ENCODE measurements around the gene HGF. TPM values are rescaled to one million over a fixed set of nuclear protein-coding genes. Genes with fewer than 3 reads are reported as not detected.

HGF gene
- total and polyA plus RNA-seq, 2 of the 8 experiments (the other 6 are each of a cell fraction or from before 2014, with no cell fraction given), result 0.05 to 0.60 TPM

GRCh38 chr7:81802251-81802650 is 32.4 kb upstream of the HGF start:
- H3K27ac ChIP-seq (ENCODE audit: low read depth, low read length), result no peak overlapping the region
- H4K8ac ChIP-seq (ENCODE audit: extremely low read depth, insufficient read depth, low read length), result no peak overlapping the region
- H3K36me3 ChIP-seq (ENCODE audit: control insufficient read depth in 2 of 4, insufficient read depth in 4 of 4, low read length in 3 of 4), result no peaks in the 10 kb centered on the region
- no peak overlapping the region for H3K4me3 ChIP-seq (ENCODE audit: extremely low read depth in 1 of 4, insufficient read depth in 2 of 4, low read depth in 3 of 4, low read length in 4 of 4)
- no peak overlapping the region for H3K56ac ChIP-seq (replicated peaks; ENCODE audit: insufficient read length, low read depth, low read length)
- no peak overlapping the region for H2BK120ac ChIP-seq (replicated peaks; ENCODE audit: low read depth, low read length)
- TF ChIP-seq E2F6 (IDR thresholded peaks at IDR 0.05) (no peak), POLR2AphosphoS5 (IDR thresholded peaks at IDR 0.05; ENCODE audit: low read depth, low read length) (no peak), GABPA (IDR thresholded peaks at IDR 0.05; ENCODE audit: borderline replicate concordance, insufficient read depth, low read length) (no peak), JUND (IDR thresholded peaks at IDR 0.05; ENCODE audit: low read length) (no peak), ATF3 (IDR thresholded peaks at IDR 0.05; ENCODE audit: insufficient read depth, low read depth, low read length) (no peak), CTCF (IDR thresholded peaks at IDR 0.05; ENCODE audit: control extremely low read depth in 1 of 3, insufficient read depth in 1 of 3, low read depth in 1 of 3, low read length in 3 of 3) (no peak)
- no peaks in the 10 kb centered on the region for H3K27me3 ChIP-seq (replicated peaks in 1 of 4; ENCODE audit: control insufficient read depth in 3 of 4, extremely low read depth in 1 of 4, insufficient read depth in 3 of 4, low read length in 3 of 4)
- no peak overlapping the region for H2AFZ ChIP-seq (ENCODE audit: low read length)
- H4K20me1 ChIP-seq (replicated peaks in 1 of 2; ENCODE audit: control insufficient read depth in 1 of 2, insufficient read depth in 2 of 2, low read length in 2 of 2), result no peaks in the 10 kb centered on the region
- no peak for FAIRE-seq
- H3K4me1 ChIP-seq (replicated peaks in 1 of 4; ENCODE audit: control insufficient read depth in 3 of 4, insufficient read depth in 4 of 4, low read length in 3 of 4), result no peaks in the 10 kb centered on the region
- H2BK12ac ChIP-seq (ENCODE audit: low read depth, low read length), result no peak overlapping the region
- H2AK5ac ChIP-seq (ENCODE audit: low read depth, low read length), result no peak overlapping the region
- no peaks in the 10 kb centered on the region for H3K79me2 ChIP-seq (ENCODE audit: control insufficient read depth in 1 of 2, insufficient read depth in 2 of 2, low read length in 2 of 2)
- H3K9ac ChIP-seq (replicated peaks in 1 of 4; ENCODE audit: extremely low read depth in 1 of 4, low read depth in 3 of 4, low read length in 3 of 4), result no peak overlapping the region
- POLR2A ChIA-PET (ENCODE audit: partially characterized antibody), result no interaction called here
- DNase-seq (ENCODE audit: low read depth in 1 of 2, low spot score in 2 of 2), result no peak
- CTCF ChIA-PET (ENCODE audit: partially characterized antibody), result no interaction called here
- no peak overlapping the region for H3K23ac ChIP-seq (ENCODE audit: insufficient read length)
- no peak overlapping the region for H2BK20ac ChIP-seq (ENCODE audit: low read length)
- H2BK15ac ChIP-seq (ENCODE audit: low read length), result no peak overlapping the region
- H4K91ac ChIP-seq (replicated peaks; ENCODE audit: insufficient read length, low read length), result no peak overlapping the region
- H3K79me1 ChIP-seq (ENCODE audit: low read depth, low read length), result no peaks in the 10 kb centered on the region
- H3K9me3 ChIP-seq (ENCODE audit: insufficient read depth in 2 of 2, low read depth in 1 of 2, low read length in 1 of 2), result no peaks in the 10 kb centered on the region
- H3K18ac ChIP-seq (ENCODE audit: extremely low read depth, low read length), result no peak overlapping the region
- no peaks in the 10 kb centered on the region for H3K23me2 ChIP-seq (ENCODE audit: low read depth, low read length)
- H2BK5ac ChIP-seq (ENCODE audit: low read depth, low read length), result no peak overlapping the region
- no peak overlapping the region for H4K5ac ChIP-seq (ENCODE audit: insufficient read length, low read depth, low read length)
- WGBS, 2 experiments (ENCODE audit: extremely low coverage in 1 of 2, insufficient coverage in 1 of 2, insufficient read length in 1 of 2, insufficient replicate concordance in 2 of 2, low coverage in 1 of 2, low lambda C conversion rate in 2 of 2, missing lambda C conversion rate in 1 of 2), result 94% methylated on average over 1 of the region's 1 CpG; no CpG with 5 or more reads in 1 of the 2 experiments
- H3K4ac ChIP-seq (replicated peaks; ENCODE audit: insufficient read length, low read depth, low read length), result no peak overlapping the region
- no peak overlapping the region for H3K14ac ChIP-seq (ENCODE audit: insufficient read length)
- no peak overlapping the region for H3K4me2 ChIP-seq (ENCODE audit: insufficient read depth in 1 of 2, low read depth in 2 of 2, low read length in 2 of 2)
